SK-N-SH treated with all-trans-retinoic acid at 6 μM for 48 hours (cell line): ENCODE results near the gene KLHL40.

Experiments
- BACH2 ChIP-seq: fragments of 250-450 bp; sonication (Bioruptor Pico); IDR thresholded peaks from 2 replicates; pipeline ENCODE4 v1.9.0; 2021; ENCODE audit warnings: mild to moderate bottlenecking, borderline replicate concordance
- CSDC2 ChIP-seq: fragments of 250-450 bp; sonication (Bioruptor Pico); IDR thresholded peaks from 2 replicates; pipeline ENCODE4 v1.5.0; 2020; ENCODE audit warnings: mild to moderate bottlenecking, moderate library complexity
- OSR1 ChIP-seq: fragments of 250-450 bp; sonication (Bioruptor Pico); IDR thresholded peaks from 2 replicates; pipeline ENCODE4 v1.8.0; 2022; ENCODE audit warnings: moderate library complexity, mild to moderate bottlenecking, inconsistent platforms
- PPARA ChIP-seq: fragments of 250-450 bp; sonication (Bioruptor Pico); IDR thresholded peaks from 2 replicates; pipeline ENCODE4 v1.5.0; 2020; ENCODE audit warnings: mild to moderate bottlenecking, borderline replicate concordance
- RARB ChIP-seq: fragments of 250-450 bp; sonication (Bioruptor Pico); IDR thresholded peaks from 2 replicates; pipeline ENCODE4 v1.8.0; 2021; ENCODE audit warnings: mild to moderate bottlenecking, moderate library complexity
- SNAI2 ChIP-seq: fragments of 250-450 bp; sonication (Bioruptor Pico); IDR thresholded peaks from 2 replicates; pipeline ENCODE4 v1.5.0; 2020; ENCODE audit warnings: mild to moderate bottlenecking, moderate library complexity
- TOX ChIP-seq: fragments of 250-450 bp; sonication (Bioruptor Pico); IDR thresholded peaks from 2 replicates; pipeline ENCODE4 v1.8.0; 2021; ENCODE audit warnings: mild to moderate bottlenecking, moderate library complexity, borderline replicate concordance
- ZFP3 ChIP-seq: fragments of 250-450 bp; sonication (Bioruptor Pico); IDR thresholded peaks from 2 replicates; pipeline ENCODE4 v1.5.0; 2020; ENCODE audit warnings: mild to moderate bottlenecking, moderate library complexity
- ZFP30 ChIP-seq: fragments of 450-650 bp; formaldehyde crosslinking; IDR thresholded peaks from 2 replicates; pipeline ENCODE4 v1.5.0; 2022; ENCODE audit warnings: mild to moderate bottlenecking, moderate library complexity
- TF ChIP-seq, protein P1 (sequence below): fragments of 250-450 bp; sonication (Bioruptor Pico); IDR thresholded peaks from 2 replicates; pipeline ENCODE4 v1.8.0; 2020; ENCODE audit warnings: mild to moderate bottlenecking, moderate library complexity, borderline replicate concordance
- TF ChIP-seq, protein P2 (sequence below): fragments of 250-450 bp; sonication (Bioruptor Pico); IDR thresholded peaks from 2 replicates; pipeline ENCODE4 v1.5.0; 2020; ENCODE audit warnings: mild to moderate bottlenecking, moderate library complexity
- TF ChIP-seq, protein P3 (sequence below): fragments of 250-450 bp; sonication (Bioruptor Pico); IDR thresholded peaks from 2 replicates; pipeline ENCODE4 v1.5.1; 2020; ENCODE audit warnings: low read depth, mild to moderate bottlenecking, moderate library complexity
- TF ChIP-seq, protein P4 (sequence below): fragments of 250-450 bp; sonication (Bioruptor Pico); IDR thresholded peaks from 2 replicates; pipeline ENCODE4 v1.8.0; 2021; ENCODE audit warnings: low read depth, mild to moderate bottlenecking, moderate library complexity, borderline replicate concordance
- TF ChIP-seq, protein P5 (sequence below): fragments of 250-450 bp; sonication (Bioruptor Pico); IDR thresholded peaks from 2 replicates; pipeline ENCODE4 v1.5.1; 2021; ENCODE audit warnings: mild to moderate bottlenecking, moderate library complexity

DNA sequence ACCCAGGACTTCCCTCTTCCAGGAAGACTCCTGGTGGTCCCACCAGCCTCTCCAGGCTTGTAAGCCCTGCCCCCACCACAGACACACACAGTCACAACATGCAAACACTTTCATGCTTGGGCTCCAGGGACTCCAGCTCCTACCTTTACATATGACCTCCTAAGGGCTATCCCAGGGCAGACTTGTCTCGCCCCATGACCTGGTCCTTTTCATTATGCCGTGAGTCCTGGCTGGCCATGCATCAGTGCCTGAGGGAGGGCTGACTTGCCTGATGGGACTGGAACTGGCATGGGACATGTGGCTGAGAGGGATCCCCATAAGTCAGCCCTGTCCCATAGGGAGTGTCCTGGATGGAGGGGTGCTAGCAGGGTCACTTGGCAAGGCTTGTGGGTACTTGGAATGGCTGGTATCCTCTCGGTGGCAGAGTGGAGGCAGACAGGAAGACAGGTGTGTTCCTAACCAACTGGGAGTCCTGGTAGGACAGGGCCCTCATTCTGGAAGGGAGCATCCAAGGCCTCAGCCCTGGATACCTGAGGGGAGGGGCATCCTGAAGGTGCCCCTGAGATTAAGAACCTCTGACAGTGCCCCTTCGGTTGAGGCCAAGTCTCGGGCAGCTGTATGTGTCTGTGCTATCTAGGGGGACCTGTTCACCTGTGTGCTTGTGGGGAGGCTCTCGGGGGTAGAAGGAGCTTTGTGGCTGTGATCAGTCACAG lies 17.8 kb downstream of the KLHL40 start:
- TF ChIP-seq, protein P1, sequence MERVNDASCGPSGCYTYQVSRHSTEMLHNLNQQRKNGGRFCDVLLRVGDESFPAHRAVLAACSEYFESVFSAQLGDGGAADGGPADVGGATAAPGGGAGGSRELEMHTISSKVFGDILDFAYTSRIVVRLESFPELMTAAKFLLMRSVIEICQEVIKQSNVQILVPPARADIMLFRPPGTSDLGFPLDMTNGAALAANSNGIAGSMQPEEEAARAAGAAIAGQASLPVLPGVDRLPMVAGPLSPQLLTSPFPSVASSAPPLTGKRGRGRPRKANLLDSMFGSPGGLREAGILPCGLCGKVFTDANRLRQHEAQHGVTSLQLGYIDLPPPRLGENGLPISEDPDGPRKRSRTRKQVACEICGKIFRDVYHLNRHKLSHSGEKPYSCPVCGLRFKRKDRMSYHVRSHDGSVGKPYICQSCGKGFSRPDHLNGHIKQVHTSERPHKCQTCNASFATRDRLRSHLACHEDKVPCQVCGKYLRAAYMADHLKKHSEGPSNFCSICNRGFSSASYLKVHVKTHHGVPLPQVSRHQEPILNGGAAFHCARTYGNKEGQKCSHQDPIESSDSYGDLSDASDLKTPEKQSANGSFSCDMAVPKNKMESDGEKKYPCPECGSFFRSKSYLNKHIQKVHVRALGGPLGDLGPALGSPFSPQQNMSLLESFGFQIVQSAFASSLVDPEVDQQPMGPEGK, result no peak
- no peak for TF ChIP-seq ZFP3
- TF ChIP-seq SNAI2 (CRISPR knock-in tag), result no peak
- TF ChIP-seq, protein P2, sequence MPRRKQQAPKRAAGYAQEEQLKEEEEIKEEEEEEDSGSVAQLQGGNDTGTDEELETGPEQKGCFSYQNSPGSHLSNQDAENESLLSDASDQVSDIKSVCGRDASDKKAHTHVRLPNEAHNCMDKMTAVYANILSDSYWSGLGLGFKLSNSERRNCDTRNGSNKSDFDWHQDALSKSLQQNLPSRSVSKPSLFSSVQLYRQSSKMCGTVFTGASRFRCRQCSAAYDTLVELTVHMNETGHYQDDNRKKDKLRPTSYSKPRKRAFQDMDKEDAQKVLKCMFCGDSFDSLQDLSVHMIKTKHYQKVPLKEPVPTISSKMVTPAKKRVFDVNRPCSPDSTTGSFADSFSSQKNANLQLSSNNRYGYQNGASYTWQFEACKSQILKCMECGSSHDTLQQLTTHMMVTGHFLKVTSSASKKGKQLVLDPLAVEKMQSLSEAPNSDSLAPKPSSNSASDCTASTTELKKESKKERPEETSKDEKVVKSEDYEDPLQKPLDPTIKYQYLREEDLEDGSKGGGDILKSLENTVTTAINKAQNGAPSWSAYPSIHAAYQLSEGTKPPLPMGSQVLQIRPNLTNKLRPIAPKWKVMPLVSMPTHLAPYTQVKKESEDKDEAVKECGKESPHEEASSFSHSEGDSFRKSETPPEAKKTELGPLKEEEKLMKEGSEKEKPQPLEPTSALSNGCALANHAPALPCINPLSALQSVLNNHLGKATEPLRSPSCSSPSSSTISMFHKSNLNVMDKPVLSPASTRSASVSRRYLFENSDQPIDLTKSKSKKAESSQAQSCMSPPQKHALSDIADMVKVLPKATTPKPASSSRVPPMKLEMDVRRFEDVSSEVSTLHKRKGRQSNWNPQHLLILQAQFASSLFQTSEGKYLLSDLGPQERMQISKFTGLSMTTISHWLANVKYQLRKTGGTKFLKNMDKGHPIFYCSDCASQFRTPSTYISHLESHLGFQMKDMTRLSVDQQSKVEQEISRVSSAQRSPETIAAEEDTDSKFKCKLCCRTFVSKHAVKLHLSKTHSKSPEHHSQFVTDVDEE (CRISPR knock-in tag), result no peak
- no peak for TF ChIP-seq PPARA (CRISPR knock-in tag)
- TF ChIP-seq, protein P3, sequence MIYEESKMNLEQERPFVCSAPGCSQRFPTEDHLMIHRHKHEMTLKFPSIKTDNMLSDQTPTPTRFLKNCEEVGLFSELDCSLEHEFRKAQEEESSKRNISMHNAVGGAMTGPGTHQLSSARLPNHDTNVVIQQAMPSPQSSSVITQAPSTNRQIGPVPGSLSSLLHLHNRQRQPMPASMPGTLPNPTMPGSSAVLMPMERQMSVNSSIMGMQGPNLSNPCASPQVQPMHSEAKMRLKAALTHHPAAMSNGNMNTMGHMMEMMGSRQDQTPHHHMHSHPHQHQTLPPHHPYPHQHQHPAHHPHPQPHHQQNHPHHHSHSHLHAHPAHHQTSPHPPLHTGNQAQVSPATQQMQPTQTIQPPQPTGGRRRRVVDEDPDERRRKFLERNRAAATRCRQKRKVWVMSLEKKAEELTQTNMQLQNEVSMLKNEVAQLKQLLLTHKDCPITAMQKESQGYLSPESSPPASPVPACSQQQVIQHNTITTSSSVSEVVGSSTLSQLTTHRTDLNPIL (CRISPR knock-in tag), result no peak
- TF ChIP-seq, protein P4, sequence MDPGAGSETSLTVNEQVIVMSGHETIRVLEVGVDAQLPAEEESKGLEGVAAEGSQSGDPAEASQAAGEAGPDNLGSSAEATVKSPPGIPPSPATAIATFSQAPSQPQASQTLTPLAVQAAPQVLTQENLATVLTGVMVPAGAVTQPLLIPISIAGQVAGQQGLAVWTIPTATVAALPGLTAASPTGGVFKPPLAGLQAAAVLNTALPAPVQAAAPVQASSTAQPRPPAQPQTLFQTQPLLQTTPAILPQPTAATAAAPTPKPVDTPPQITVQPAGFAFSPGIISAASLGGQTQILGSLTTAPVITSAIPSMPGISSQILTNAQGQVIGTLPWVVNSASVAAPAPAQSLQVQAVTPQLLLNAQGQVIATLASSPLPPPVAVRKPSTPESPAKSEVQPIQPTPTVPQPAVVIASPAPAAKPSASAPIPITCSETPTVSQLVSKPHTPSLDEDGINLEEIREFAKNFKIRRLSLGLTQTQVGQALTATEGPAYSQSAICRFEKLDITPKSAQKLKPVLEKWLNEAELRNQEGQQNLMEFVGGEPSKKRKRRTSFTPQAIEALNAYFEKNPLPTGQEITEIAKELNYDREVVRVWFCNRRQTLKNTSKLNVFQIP, result no peak
- TF ChIP-seq CSDC2, result no peak
- no peak for TF ChIP-seq TOX
- TF ChIP-seq BACH2 (CRISPR knock-in tag), result no peak
- TF ChIP-seq, protein P5, sequence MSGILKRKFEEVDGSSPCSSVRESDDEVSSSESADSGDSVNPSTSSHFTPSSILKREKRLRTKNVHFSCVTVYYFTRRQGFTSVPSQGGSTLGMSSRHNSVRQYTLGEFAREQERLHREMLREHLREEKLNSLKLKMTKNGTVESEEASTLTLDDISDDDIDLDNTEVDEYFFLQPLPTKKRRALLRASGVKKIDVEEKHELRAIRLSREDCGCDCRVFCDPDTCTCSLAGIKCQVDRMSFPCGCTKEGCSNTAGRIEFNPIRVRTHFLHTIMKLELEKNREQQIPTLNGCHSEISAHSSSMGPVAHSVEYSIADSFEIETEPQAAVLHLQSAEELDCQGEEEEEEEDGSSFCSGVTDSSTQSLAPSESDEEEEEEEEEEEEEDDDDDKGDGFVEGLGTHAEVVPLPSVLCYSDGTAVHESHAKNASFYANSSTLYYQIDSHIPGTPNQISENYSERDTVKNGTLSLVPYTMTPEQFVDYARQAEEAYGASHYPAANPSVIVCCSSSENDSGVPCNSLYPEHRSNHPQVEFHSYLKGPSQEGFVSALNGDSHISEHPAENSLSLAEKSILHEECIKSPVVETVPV (CRISPR knock-in tag), result no peak
- TF ChIP-seq RARB (CRISPR knock-in tag), result no peak
- TF ChIP-seq OSR1 (CRISPR knock-in tag), result no peak
- TF ChIP-seq ZFP30 (CRISPR knock-in tag), result no peak
